PFSK-1 (cell line): Measurements from ENCODE around the gene CCDC136.

ENCODE experiments used
- POLR2AphosphoS5 ChIP-seq: IDR thresholded peaks from 2 replicates; pipeline ENCODE4 v1.6.1; 2012; ENCODE audit warnings: low read depth, mild to moderate bottlenecking, control low read depth, low read length, moderate library complexity
- TAF1 ChIP-seq: IDR thresholded peaks from 2 replicates; pipeline ENCODE4 v1.6.1; 2012; ENCODE audit warnings: low read length, control low read depth, borderline replicate concordance; ENCODE audit not compliant: insufficient read depth

DNA sequence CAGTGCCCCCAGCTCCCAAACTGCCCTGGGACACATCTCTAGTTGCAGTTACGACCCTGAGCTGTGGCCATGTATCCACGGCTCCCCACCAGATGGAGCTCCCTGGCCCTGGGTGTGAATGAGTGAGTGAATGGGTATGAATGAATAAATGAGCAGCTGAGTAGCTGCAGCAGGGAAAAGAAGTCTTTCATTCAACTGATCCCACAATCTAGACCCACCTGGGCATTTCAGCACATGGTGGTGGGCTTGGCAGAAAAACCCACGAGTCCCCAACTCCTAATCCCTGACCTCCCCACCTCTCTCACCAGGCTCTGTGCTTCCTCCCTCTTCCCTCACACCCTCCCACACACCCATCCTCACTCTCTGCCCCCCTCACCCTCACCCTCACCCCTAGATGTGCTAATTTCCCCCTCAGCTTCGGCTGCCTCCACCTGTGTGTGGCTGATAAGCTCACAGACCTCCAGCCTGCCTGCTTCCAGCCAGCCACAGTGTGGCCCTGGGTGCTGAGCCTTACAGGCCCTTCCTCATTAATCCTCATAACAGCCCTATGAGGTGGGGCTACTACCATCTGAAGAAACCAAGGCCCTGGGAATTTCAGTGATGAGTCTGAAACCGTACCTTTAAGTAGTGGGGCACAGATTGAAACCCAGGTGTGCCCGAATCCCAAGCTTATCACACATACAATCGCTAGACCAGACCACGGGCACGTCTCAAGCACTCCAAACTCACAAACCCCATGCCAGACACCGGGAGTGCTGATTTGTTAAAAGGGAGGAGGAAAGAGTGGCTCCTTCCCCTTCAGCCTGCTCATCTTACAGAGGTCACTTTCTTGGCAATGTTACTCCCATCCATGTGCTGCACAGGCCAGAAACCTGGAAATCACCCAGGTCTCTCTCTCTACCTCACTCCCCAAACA is 68.6 kb downstream of the CCDC136 start:
- no peak; the same call in 1 of the 2 replicates for TF ChIP-seq POLR2AphosphoS5
- TF ChIP-seq TAF1, result no peak
